Measurements from ENCODE around the gene BCKDK.
"Not testable (repeated sequence)": the region's sequence is repeated elsewhere in the genome, so short reads cannot be mapped to it uniquely, and the experiment has no call there.

Gene BCKDK

DNA sequence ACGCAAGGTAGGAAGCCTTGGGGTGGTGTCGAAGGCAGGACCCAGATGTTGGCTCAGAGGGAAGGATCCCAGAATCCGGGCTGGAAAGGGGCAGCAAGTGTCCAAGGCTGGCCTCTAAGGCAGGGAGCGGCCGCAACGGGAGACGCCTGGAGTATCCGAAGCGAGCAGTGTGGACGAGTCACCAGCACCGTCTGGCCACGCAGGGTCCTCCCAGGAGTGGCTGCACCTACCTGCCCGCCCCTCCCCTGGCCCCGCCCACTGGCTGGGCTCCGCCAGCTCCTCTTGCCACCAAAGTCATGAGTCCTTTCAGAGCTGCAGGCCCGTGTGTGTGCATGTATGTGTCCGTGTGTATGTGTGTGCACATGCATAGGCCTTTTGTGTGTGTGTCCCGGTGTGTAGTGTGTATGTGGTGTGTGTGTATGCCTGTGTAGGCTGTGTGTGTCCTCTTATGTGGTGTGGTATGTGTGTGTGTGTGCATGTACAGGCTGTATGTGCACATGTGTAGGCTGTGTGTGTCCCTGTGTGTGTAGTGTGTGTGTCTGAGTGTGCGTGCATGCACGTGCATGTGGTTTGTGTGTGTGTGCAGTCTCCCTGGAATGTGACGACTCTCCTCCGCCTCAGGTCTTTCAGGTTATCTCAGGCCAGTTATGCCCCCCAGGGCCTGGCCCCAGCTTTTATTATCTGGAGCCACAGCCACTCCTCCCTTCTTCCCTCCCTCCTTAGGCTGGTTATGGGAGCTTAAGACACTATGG is 27.5 kb downstream of the BCKDK start, which contains the start of gene PRSS8:
Gene PRSS8, minus strand, starts transcription at position 193 of the 752 bp plus-strand sequence. CDS start 229 bp downstream, outside the sequence.
- no peak for DNase-seq (ENCODE audit: low spot score)
- no peak for TF ChIP-seq CTCF (IDR thresholded peaks at IDR 0.05; ENCODE audit: extremely low read depth, insufficient read depth, missing control alignments)
- in situ Hi-C loops (cut with MboI; ENCODE audit: low pct_unique_long_range_greater_than_20kb, low sequenced_read_pairs, unreplicated experiment) = no loop called here

DNA sequence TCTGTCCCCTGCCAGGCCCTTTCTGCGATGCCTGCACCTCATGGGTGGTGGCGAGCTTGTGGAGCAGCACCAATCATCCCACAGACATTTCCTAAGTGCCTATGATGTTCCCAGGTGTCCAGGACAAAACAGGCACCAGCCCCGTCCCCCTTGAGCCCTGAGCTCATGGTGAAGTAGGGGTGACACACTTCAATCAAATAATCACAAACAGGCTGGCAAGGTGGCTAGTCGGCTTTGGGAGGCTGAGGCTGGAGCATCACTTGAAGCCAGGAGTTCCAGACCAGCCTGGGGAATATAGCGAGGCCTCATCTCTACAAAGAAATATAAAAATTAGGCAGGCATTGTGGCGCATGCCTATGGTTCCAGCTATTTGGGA is 28.1 kb downstream of the BCKDK start:
- TF ChIP-seq CTCF (IDR thresholded peaks at IDR 0.05; ENCODE audit: extremely low read depth, insufficient read depth, missing control alignments) = no peak
- in situ Hi-C loops (cut with MboI; ENCODE audit: low pct_unique_long_range_greater_than_20kb, low sequenced_read_pairs, unreplicated experiment) = no loop called here
- no peak for DNase-seq (ENCODE audit: low spot score)

DNA sequence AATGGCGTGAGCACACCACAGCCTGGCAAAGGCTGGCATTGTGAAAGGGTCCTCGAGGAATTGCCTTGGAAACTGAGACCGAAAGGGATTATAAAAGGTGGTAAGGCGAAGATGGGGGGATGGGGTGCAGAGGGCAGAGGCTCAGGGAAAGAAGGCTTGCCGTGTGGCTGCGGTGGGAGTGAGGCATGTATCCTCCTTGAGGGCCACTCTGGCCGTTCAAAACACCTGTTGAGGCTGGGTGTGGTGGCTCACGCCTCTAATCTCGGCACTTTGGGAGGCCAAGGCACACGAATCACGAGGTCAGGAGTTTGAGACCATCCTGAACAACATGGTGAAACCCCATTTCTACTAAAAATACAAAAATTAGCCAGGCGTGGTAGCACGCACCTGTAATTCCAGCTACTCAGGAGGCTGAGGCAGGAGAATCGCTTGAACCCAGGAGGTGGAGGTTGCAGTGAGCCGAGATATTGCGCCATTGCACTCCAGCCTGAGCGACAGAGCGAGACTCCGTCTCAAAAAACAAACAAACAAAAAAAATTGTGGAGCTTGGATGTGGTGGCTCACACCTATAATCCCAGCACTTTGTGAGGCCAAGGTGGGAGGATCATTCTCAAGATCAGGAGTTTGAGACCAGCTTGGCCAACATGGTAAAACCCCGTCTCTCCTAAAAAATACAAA is 28.8 kb downstream of the BCKDK start:
- DNase-seq (ENCODE audit: low spot score); in situ Hi-C loops (cut with MboI; ENCODE audit: low pct_unique_long_range_greater_than_20kb, low sequenced_read_pairs, unreplicated experiment): not testable (repeated sequence)

GRCh38 chr16:31138621-31139578 is 30.7 kb downstream of the BCKDK start:
- no peak for TF ChIP-seq CTCF (IDR thresholded peaks at IDR 0.05; ENCODE audit: extremely low read depth, insufficient read depth, missing control alignments)
- DNase-seq (ENCODE audit: low spot score) = no peak
- in situ Hi-C loops (cut with MboI; ENCODE audit: low pct_unique_long_range_greater_than_20kb, low sequenced_read_pairs, unreplicated experiment) = no loop called here

GRCh38 chr16:31141071-31141469 is 32.9 kb downstream of the BCKDK start:
- DNase-seq (ENCODE audit: low spot score); in situ Hi-C loops (cut with MboI; ENCODE audit: low pct_unique_long_range_greater_than_20kb, low sequenced_read_pairs, unreplicated experiment): not testable (repeated sequence)

DNA sequence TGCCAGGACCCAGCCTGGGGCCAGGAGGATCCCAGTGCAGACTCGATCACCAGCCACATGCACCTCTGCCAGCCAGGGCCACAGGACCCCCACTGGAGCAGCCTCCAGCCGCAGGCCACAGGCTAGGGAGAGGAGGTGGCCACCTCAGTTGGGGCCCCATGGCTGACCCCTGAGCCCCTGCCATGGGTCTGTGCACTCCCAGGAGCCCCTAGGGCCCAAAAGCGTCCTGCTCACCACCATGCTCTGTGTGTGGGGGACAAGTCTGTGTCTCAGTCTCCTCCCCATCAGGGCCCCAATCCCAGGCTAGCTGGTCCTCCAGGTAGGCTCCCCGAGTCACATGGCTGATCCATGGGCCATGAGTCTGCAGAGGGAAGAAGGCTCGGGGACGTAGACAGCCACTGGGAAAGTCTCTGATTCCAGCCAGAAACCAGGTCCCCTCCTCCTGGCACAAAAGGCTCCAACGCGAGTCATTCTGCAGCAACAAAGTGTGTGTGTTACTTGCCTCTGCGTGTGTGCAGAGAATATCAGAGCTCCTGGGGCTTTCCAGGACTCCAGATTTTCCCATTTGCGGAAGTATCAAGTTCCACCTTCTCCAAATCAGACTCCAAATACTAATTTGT is 33.4 kb downstream of the BCKDK start:
- no peak for DNase-seq (ENCODE audit: low spot score)
- in situ Hi-C loops (cut with MboI; ENCODE audit: low pct_unique_long_range_greater_than_20kb, low sequenced_read_pairs, unreplicated experiment) = no loop called here
- TF ChIP-seq CTCF (IDR thresholded peaks at IDR 0.05; ENCODE audit: extremely low read depth, insufficient read depth, missing control alignments) = no peak
